Fibroblast of skin of back (primary cell): Measurements from ENCODE around the gene CEMIP2. TPM values are rescaled to one million over a fixed set of nuclear protein-coding genes. Genes with fewer than 3 reads are reported as not detected.
"Not testable (repeated sequence)": the region's sequence is repeated elsewhere in the genome, so short reads cannot be mapped to it uniquely, and the experiment has no call there.

Experiments
- DNase-seq: peaks from one replicate; pipeline ENCODE4 v3.0.0-alpha.2; 2013
- polyA plus RNA-seq, 2 experiments: library from polyadenylated mRNA; unstranded; fragments of 120-200 nt; gene quantifications; one replicate each; pipeline ENCODE4 v1.2.1, GENCODE V29; 2013; ENCODE audit not compliant: insufficient read length in 2 of 2

The CEMIP2 gene
- polyA plus RNA-seq (2013, experiment 1 of 2; ENCODE audit: insufficient read length): 53.6 TPM
- polyA plus RNA-seq (2013, experiment 2 of 2; ENCODE audit: insufficient read length): 41.9 TPM

- DNase-seq: peak; percentile 92
Measured at GRCh38 chr9:71768388-71769174, at the start of gene CEMIP2. TSS of gene CEMIP2 (minus strand) at chr9:71768513. CDS start at chr9:71750373, 18,140 bp downstream.

GRCh38 chr9:71816916-71817451 is 48.7 kb upstream of the CEMIP2 start:
- no peak for DNase-seq

- DNase-seq: no peak
Measured at GRCh38 chr9:71814815-71815214, 46.5 kb upstream of the CEMIP2 start.

GRCh38 chr9:71814226-71814625 is 45.9 kb upstream of the CEMIP2 start:
- no peak for DNase-seq

- peak; percentile 55 for DNase-seq
Measured at GRCh38 chr9:71812385-71812784, 44.1 kb upstream of the CEMIP2 start.

GRCh38 chr9:71808068-71808467 is 39.8 kb upstream of the CEMIP2 start:
- no peak for DNase-seq

- peak; percentile 69 for DNase-seq
Measured at GRCh38 chr9:71806901-71807307, 38.6 kb upstream of the CEMIP2 start.

GRCh38 chr9:71805096-71805495 is 36.8 kb upstream of the CEMIP2 start:
- not testable (repeated sequence) for DNase-seq

GRCh38 chr9:71801826-71802225 is 33.5 kb upstream of the CEMIP2 start:
- no peak for DNase-seq

GRCh38 chr9:71797266-71797665 is 29.0 kb upstream of the CEMIP2 start:
- DNase-seq: peak; percentile 46

GRCh38 chr9:71796100-71796767 is 27.9 kb upstream of the CEMIP2 start:
- DNase-seq: no peak

- DNase-seq: no peak
Measured at GRCh38 chr9:71795097-71795813, 26.9 kb upstream of the CEMIP2 start.

- DNase-seq: peak; percentile 95
Measured at GRCh38 chr9:71793386-71794105, 25.2 kb upstream of the CEMIP2 start.

GRCh38 chr9:71791875-71792274 is 23.6 kb upstream of the CEMIP2 start:
- peak; percentile 85 for DNase-seq

GRCh38 chr9:71790296-71790695 is 22.0 kb upstream of the CEMIP2 start:
- DNase-seq: peak; percentile 86

- DNase-seq: peak; percentile 59
Measured at GRCh38 chr9:71783120-71783523, 14.8 kb upstream of the CEMIP2 start.

GRCh38 chr9:71781391-71781790 is 13.1 kb upstream of the CEMIP2 start:
- DNase-seq: no peak

- DNase-seq: no peak
Measured at GRCh38 chr9:71780953-71781352, 12.6 kb upstream of the CEMIP2 start.

- DNase-seq: no peak
Measured at GRCh38 chr9:71778085-71778484, 9.8 kb upstream of the CEMIP2 start.

- DNase-seq: no peak
Measured at GRCh38 chr9:71774920-71775319, 6.6 kb upstream of the CEMIP2 start.

- DNase-seq: no peak
Measured at GRCh38 chr9:71772726-71773125, 4.4 kb upstream of the CEMIP2 start.

- DNase-seq: no peak
Measured at GRCh38 chr9:71770170-71770569, 1.9 kb upstream of the CEMIP2 start.
